Chondrocyte (in vitro differentiated cells): ENCODE data around the gene RPRD1B. TPM values are rescaled to one million over a fixed set of nuclear protein-coding genes. Genes with fewer than 3 reads are reported as not detected.

ENCODE experiments used
- DNase-seq: peaks from one replicate; pipeline ENCODE4 v3.0.0; 2021; ENCODE audit warnings: mixed read lengths, low spot score
- H3K27ac Mint-ChIP-seq: one replicate; pipeline ENCODE4 v1.8.0; 2021; ENCODE audit warnings: mild to moderate bottlenecking, moderate library complexity, mixed read lengths; ENCODE audit not compliant: unreplicated experiment
- H3K27me3 Mint-ChIP-seq: 2 replicates; pipeline ENCODE4 v1.8.0; 2021; ENCODE audit warnings: low read depth, mixed read lengths
- H3K36me3 Mint-ChIP-seq: 2 replicates; pipeline ENCODE4 v1.8.0; 2021; ENCODE audit warnings: low read depth, mixed read lengths
- H3K4me1 Mint-ChIP-seq: 2 replicates; pipeline ENCODE4 v1.8.0; 2021; ENCODE audit warnings: low read depth, mild to moderate bottlenecking, mixed read lengths
- H3K4me3 Mint-ChIP-seq: one replicate; pipeline ENCODE4 v1.8.0; 2021; ENCODE audit warnings: mild to moderate bottlenecking, moderate library complexity, mixed read lengths; ENCODE audit not compliant: unreplicated experiment
- H3K9me3 Mint-ChIP-seq: 2 replicates; pipeline ENCODE4 v1.8.0; 2021; ENCODE audit warnings: low read depth, mixed read lengths
- CTCF ChIP-seq: fragments of 200-600 bp; sonication (generic); IDR thresholded peaks from 2 replicates; pipeline ENCODE4 v1.5.0; 2021; ENCODE audit warnings: antibody characterized with exemption, mild to moderate bottlenecking, moderate library complexity
- long read RNA-seq: library from polyadenylated mRNA; stranded (forward); transcript quantifications from one replicate; pipeline ENCODE4 v2.0.0, GENCODE V29; 2021
- total RNA-seq: library from RNA; stranded (reverse); gene quantifications from 3 replicates; pipeline ENCODE4 v1.2.1, GENCODE V29; 2021

Gene RPRD1B
- 16.9 to 21.6 TPM (median 19.3 TPM) in 3 replicates for total RNA-seq
- long read RNA-seq, transcript RPRD1B-201 (7 exons, 3,874 nt), result major isoform, 7 of 11 reads
- long read RNA-seq, partial matches to known transcripts, result 0 of 11 reads
- long read RNA-seq, other reads (novel, unspliced or antisense), result 4 of 11 reads

GRCh38 chr20:38033330-38034107, at the start of gene RPRD1B, which contains the start of gene TTI1:
RPRD1B (plus strand) TSS chr20:38033746; CDS start chr20:38033948, 202 bp downstream.
TTI1 (minus strand) TSS chr20:38033456; CDS start chr20:38013816, 19,640 bp downstream.
- peak within 1 kb of the TSS; percentile 87 for H3K4me3 Mint-ChIP-seq
- peak within 1 kb of the TSS; percentile 94 for H3K27ac Mint-ChIP-seq
- H3K4me1 Mint-ChIP-seq, result peaks cover 44% of the 10 kb centered on the region
- peaks cover 6% of the 10 kb centered on the region for H3K9me3 Mint-ChIP-seq
- H3K36me3 Mint-ChIP-seq, result peaks cover 3% of the 10 kb centered on the region
- peak; percentile 31 for TF ChIP-seq CTCF
- DNase-seq, result peak; percentile 95
- H3K27me3 Mint-ChIP-seq, result no peaks in the 10 kb centered on the region

GRCh38 chr20:37984018-37984785, 49.3 kb upstream of the RPRD1B start:
- no peaks in the 10 kb centered on the region for H3K9me3 Mint-ChIP-seq
- no peak for TF ChIP-seq CTCF
- H3K4me3 Mint-ChIP-seq, result no peak overlapping the region
- peaks cover 35% of the 10 kb centered on the region for H3K4me1 Mint-ChIP-seq
- H3K27me3 Mint-ChIP-seq, result no peaks in the 10 kb centered on the region
- peaks cover 10% of the 10 kb centered on the region for H3K36me3 Mint-ChIP-seq
- H3K27ac Mint-ChIP-seq, result no peak overlapping the region
- DNase-seq, result no peak

GRCh38 chr20:37986044-37986858, 47.3 kb upstream of the RPRD1B start:
- peak overlapping the region; percentile 85 for H3K27ac Mint-ChIP-seq
- peaks cover 54% of the 10 kb centered on the region for H3K4me1 Mint-ChIP-seq
- H3K9me3 Mint-ChIP-seq, result no peaks in the 10 kb centered on the region

GRCh38 chr20:37986873-37987601, 46.5 kb upstream of the RPRD1B start:
- peak overlapping the region; percentile 85 for H3K27ac Mint-ChIP-seq
- H3K4me1 Mint-ChIP-seq, result peaks cover 59% of the 10 kb centered on the region
- DNase-seq, result no peak
- H3K4me3 Mint-ChIP-seq, result no peak overlapping the region
- H3K27me3 Mint-ChIP-seq, result no peaks in the 10 kb centered on the region
- peaks cover 4% of the 10 kb centered on the region for H3K36me3 Mint-ChIP-seq
- no peaks in the 10 kb centered on the region for H3K9me3 Mint-ChIP-seq
- TF ChIP-seq CTCF, result no peak

More at GRCh38 chr20:37986044-37986858, 47.3 kb upstream of the RPRD1B start:
- TF ChIP-seq CTCF, result no peak
- Mint-ChIP-seq H3K27me3 (no peaks in the 10 kb centered on the region), H3K4me3 (no peak overlapping the region), H3K36me3 (peaks cover 10% of the 10 kb centered on the region)
- DNase-seq, result no peak
